HT1080 (cell line): ENCODE data around the gene ARIH1. TPM values are rescaled to one million over a fixed set of nuclear protein-coding genes. Genes with fewer than 3 reads are reported as not detected.

Source experiments
- total RNA-seq: library from RNA; depleted of rRNA; stranded (reverse); fragments of >200 nt; shearing (Covaris generic); gene quantifications from 2 replicates; pipeline ENCODE4 v1.2.3, GENCODE V29; 2014; rRNA removed

Gene ARIH1
- total RNA-seq, 1 experiment from 2014 or later: 50.5 TPM

Other genes starting within 250 kb of the ARIH1 start
- 2,547 and 2,922 TPM in 2 replicates for gene PKM, start 243.1 kb upstream of the ARIH1 start, total RNA-seq
- 21.9 and 27.4 TPM in 2 replicates for gene PARP6, start 201.8 kb upstream of the ARIH1 start, total RNA-seq
- gene CELF6, start 154.2 kb upstream of the ARIH1 start, total RNA-seq: 0.34 TPM in 1 of 2 replicates, not detected in the other
- gene HEXA, start 98.3 kb upstream of the ARIH1 start, total RNA-seq: 75.7 and 83.2 TPM in 2 replicates
- not detected in 2 replicates for gene TMEM202, start 76.0 kb upstream of the ARIH1 start, total RNA-seq
- 0.18 TPM in 1 of 2 replicates, not detected in the other for gene GOLGA6B, start 180.4 kb downstream of the ARIH1 start, total RNA-seq
- not detected in 2 replicates for gene HIGD2B, start 211.9 kb downstream of the ARIH1 start, total RNA-seq
- gene BBS4, start 211.9 kb downstream of the ARIH1 start, total RNA-seq: 9.5 and 19.2 TPM in 2 replicates